ENCODE measurements around the gene CPA5.

Gene CPA5

GRCh38 chr7:130302649-130303048 lies 42.0 kb upstream of the CPA5 start:
- POLR2A ChIA-PET = no interaction called here
- Histone ChIP-seq H3K27me3 (replicated peaks in 2 of 5; ENCODE audit: control insufficient read depth in 4 of 5, insufficient read depth in 5 of 5, low read length in 4 of 5) (no peaks in the 10 kb centered on the region), H3K4me3 (ENCODE audit: control insufficient read depth in 1 of 7, extremely low read depth in 1 of 7, insufficient read depth in 4 of 7, low read depth in 2 of 7, low read length in 6 of 7) (no peak overlapping the region), H3K27ac (ENCODE audit: insufficient read depth in 1 of 2, low read depth in 1 of 2, low read length in 2 of 2, poor library complexity in 1 of 2, severe bottlenecking in 2 of 2) (no peak overlapping the region), H3K9me3 (ENCODE audit: control extremely low read depth in 1 of 5, control insufficient read depth in 4 of 5, insufficient read depth in 2 of 5, low read depth in 1 of 5, low read length in 4 of 5) (no peaks in the 10 kb centered on the region), H3K4me1 (ENCODE audit: control extremely low read depth in 1 of 4, control insufficient read depth in 4 of 4, insufficient read depth in 4 of 4, low read length in 3 of 4) (peaks cover 0 to 12% (median 4%) of the 10 kb centered on the region in 4 experiments), H3K36me3 (ENCODE audit: control insufficient read depth in 4 of 4, insufficient read depth in 4 of 4, low read length in 3 of 4) (no peaks in the 10 kb centered on the region)
- DNase-seq = peak in 2 of 3 donors; percentile 3 to 4
- CTCF ChIA-PET = interaction anchor here (1.3 kb wide), 1 partner anchor 10 kb away, joined by 4 read pairs; the partner anchor contains the start of gene CPA4

- Histone ChIP-seq H3K4me3 (ENCODE audit: control insufficient read depth in 1 of 7, extremely low read depth in 1 of 7, insufficient read depth in 4 of 7, low read depth in 2 of 7, low read length in 6 of 7) (no peak overlapping the region), H3K36me3 (ENCODE audit: control insufficient read depth in 4 of 4, insufficient read depth in 4 of 4, low read length in 3 of 4) (no peaks in the 10 kb centered on the region), H3K4me1 (ENCODE audit: control extremely low read depth in 1 of 4, control insufficient read depth in 4 of 4, insufficient read depth in 4 of 4, low read length in 3 of 4) (peaks cover 0 to 12% (median 4%) of the 10 kb centered on the region in 4 experiments), H3K27ac (ENCODE audit: insufficient read depth in 1 of 2, low read depth in 1 of 2, low read length in 2 of 2, poor library complexity in 1 of 2, severe bottlenecking in 2 of 2) (no peak overlapping the region), H3K27me3 (replicated peaks in 2 of 5; ENCODE audit: control insufficient read depth in 4 of 5, insufficient read depth in 5 of 5, low read length in 4 of 5) (no peaks in the 10 kb centered on the region), H3K9me3 (ENCODE audit: control extremely low read depth in 1 of 5, control insufficient read depth in 4 of 5, insufficient read depth in 2 of 5, low read depth in 1 of 5, low read length in 4 of 5) (no peaks in the 10 kb centered on the region)
- no peak for DNase-seq
- POLR2A ChIA-PET = interaction anchor here (0.6 kb wide), 1 partner anchor 27 kb away, joined by 4 read pairs; no protein-coding TSS in a partner anchor
- WGBS (ENCODE audit: insufficient coverage) = no CpG with 5 or more reads among the region's 2 CpGs
- CTCF ChIA-PET = interaction anchor here (0.6 kb wide), 1 partner anchor 165 kb away, joined by 3 read pairs; no protein-coding TSS in a partner anchor
Observed at GRCh38 chr7:130303127-130303526, 41.5 kb upstream of the CPA5 start.

GRCh38 chr7:130303551-130303950 lies 41.1 kb upstream of the CPA5 start:
- no peaks in the 10 kb centered on the region for H3K36me3 ChIP-seq (ENCODE audit: control insufficient read depth in 4 of 4, insufficient read depth in 4 of 4, low read length in 3 of 4)
- peaks cover 0 to 12% (median 4%) of the 10 kb centered on the region in 4 experiments for H3K4me1 ChIP-seq (ENCODE audit: control extremely low read depth in 1 of 4, control insufficient read depth in 4 of 4, insufficient read depth in 4 of 4, low read length in 3 of 4)
- no peak overlapping the region for H3K4me3 ChIP-seq (ENCODE audit: control insufficient read depth in 1 of 7, extremely low read depth in 1 of 7, insufficient read depth in 4 of 7, low read depth in 2 of 7, low read length in 6 of 7)
- H3K27me3 ChIP-seq (replicated peaks in 2 of 5; ENCODE audit: control insufficient read depth in 4 of 5, insufficient read depth in 5 of 5, low read length in 4 of 5) = no peaks in the 10 kb centered on the region
- no peak overlapping the region for H3K27ac ChIP-seq (ENCODE audit: insufficient read depth in 1 of 2, low read depth in 1 of 2, low read length in 2 of 2, poor library complexity in 1 of 2, severe bottlenecking in 2 of 2)
- ChIA-PET CTCF (interaction anchor here (0.6 kb wide), 1 partner anchor 165 kb away, joined by 3 read pairs; no protein-coding TSS in a partner anchor), POLR2A (interaction anchor here (0.6 kb wide), 1 partner anchor 27 kb away, joined by 4 read pairs; no protein-coding TSS in a partner anchor)
- no peaks in the 10 kb centered on the region for H3K9me3 ChIP-seq (ENCODE audit: control extremely low read depth in 1 of 5, control insufficient read depth in 4 of 5, insufficient read depth in 2 of 5, low read depth in 1 of 5, low read length in 4 of 5)
- DNase-seq = peak; percentile 7 to 72 (median 62)
- WGBS (ENCODE audit: insufficient coverage) = no CpG with 5 or more reads among the region's 5 CpGs

GRCh38 chr7:130303982-130304381 lies 40.6 kb upstream of the CPA5 start:
- Histone ChIP-seq H3K27me3 (replicated peaks in 2 of 5; ENCODE audit: control insufficient read depth in 4 of 5, insufficient read depth in 5 of 5, low read length in 4 of 5) (no peaks in the 10 kb centered on the region), H3K9me3 (ENCODE audit: control extremely low read depth in 1 of 5, control insufficient read depth in 4 of 5, insufficient read depth in 2 of 5, low read depth in 1 of 5, low read length in 4 of 5) (no peaks in the 10 kb centered on the region), H3K27ac (ENCODE audit: insufficient read depth in 1 of 2, low read depth in 1 of 2, low read length in 2 of 2, poor library complexity in 1 of 2, severe bottlenecking in 2 of 2) (no peak overlapping the region), H3K4me3 (ENCODE audit: control insufficient read depth in 1 of 7, extremely low read depth in 1 of 7, insufficient read depth in 4 of 7, low read depth in 2 of 7, low read length in 6 of 7) (no peak overlapping the region), H3K4me1 (ENCODE audit: control extremely low read depth in 1 of 4, control insufficient read depth in 4 of 4, insufficient read depth in 4 of 4, low read length in 3 of 4) (peaks cover 0 to 12% (median 4%) of the 10 kb centered on the region in 4 experiments), H3K36me3 (ENCODE audit: control insufficient read depth in 4 of 4, insufficient read depth in 4 of 4, low read length in 3 of 4) (no peaks in the 10 kb centered on the region)
- no peak for DNase-seq
- WGBS (ENCODE audit: insufficient coverage) = 92% methylated on average over 5 of the region's 5 CpGs
- POLR2A ChIA-PET = no interaction called here
- CTCF ChIA-PET = no interaction called here

DNA sequence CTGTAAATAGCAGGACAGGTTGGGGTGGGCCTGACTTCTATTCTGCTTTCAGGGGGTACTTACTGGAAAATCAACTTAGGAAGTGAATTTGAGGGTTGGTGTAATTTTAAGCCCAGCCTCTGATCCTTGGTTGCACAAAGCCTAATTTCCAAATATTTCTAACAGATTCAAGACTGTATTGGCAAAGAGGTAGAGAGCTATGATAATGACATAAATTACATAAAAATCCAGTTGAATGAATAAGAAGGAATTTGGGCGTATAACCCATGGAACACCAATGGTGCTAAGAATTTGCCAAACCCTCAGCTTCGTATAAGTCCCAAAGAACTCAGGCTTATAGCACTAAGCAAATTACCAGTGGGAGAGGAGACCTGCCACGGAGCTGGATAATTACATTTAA lies 39.7 kb upstream of the CPA5 start:
- Histone ChIP-seq H3K9me3 (ENCODE audit: control extremely low read depth in 1 of 5, control insufficient read depth in 4 of 5, insufficient read depth in 2 of 5, low read depth in 1 of 5, low read length in 4 of 5) (no peaks in the 10 kb centered on the region), H3K4me1 (ENCODE audit: control extremely low read depth in 1 of 4, control insufficient read depth in 4 of 4, insufficient read depth in 4 of 4, low read length in 3 of 4) (peaks cover 0 to 12% (median 4%) of the 10 kb centered on the region in 4 experiments), H3K4me3 (ENCODE audit: control insufficient read depth in 1 of 7, extremely low read depth in 1 of 7, insufficient read depth in 4 of 7, low read depth in 2 of 7, low read length in 6 of 7) (no peak overlapping the region), H3K36me3 (ENCODE audit: control insufficient read depth in 4 of 4, insufficient read depth in 4 of 4, low read length in 3 of 4) (no peaks in the 10 kb centered on the region), H3K27me3 (replicated peaks in 2 of 5; ENCODE audit: control insufficient read depth in 4 of 5, insufficient read depth in 5 of 5, low read length in 4 of 5) (no peaks in the 10 kb centered on the region), H3K27ac (ENCODE audit: insufficient read depth in 1 of 2, low read depth in 1 of 2, low read length in 2 of 2, poor library complexity in 1 of 2, severe bottlenecking in 2 of 2) (no peak overlapping the region)
- DNase-seq = no peak
- WGBS (ENCODE audit: insufficient coverage) = 100% methylated on average over 3 of the region's 3 CpGs
- ChIA-PET CTCF (no interaction called here), POLR2A (no interaction called here)

- 95% methylated on average over 21 of the region's 21 CpGs for WGBS (ENCODE audit: insufficient coverage)
- Histone ChIP-seq H3K9me3 (ENCODE audit: control extremely low read depth in 1 of 5, control insufficient read depth in 4 of 5, insufficient read depth in 2 of 5, low read depth in 1 of 5, low read length in 4 of 5) (no peaks in the 10 kb centered on the region), H3K4me3 (ENCODE audit: control insufficient read depth in 1 of 7, extremely low read depth in 1 of 7, insufficient read depth in 4 of 7, low read depth in 2 of 7, low read length in 6 of 7) (no peak overlapping the region), H3K27ac (ENCODE audit: insufficient read depth in 1 of 2, low read depth in 1 of 2, low read length in 2 of 2, poor library complexity in 1 of 2, severe bottlenecking in 2 of 2) (no peak overlapping the region), H3K27me3 (replicated peaks in 2 of 5; ENCODE audit: control insufficient read depth in 4 of 5, insufficient read depth in 5 of 5, low read length in 4 of 5) (no peaks in the 10 kb centered on the region), H3K36me3 (ENCODE audit: control insufficient read depth in 4 of 4, insufficient read depth in 4 of 4, low read length in 3 of 4) (no peaks in the 10 kb centered on the region), H3K4me1 (ENCODE audit: control extremely low read depth in 1 of 4, control insufficient read depth in 4 of 4, insufficient read depth in 4 of 4, low read length in 3 of 4) (peaks cover 0 to 12% (median 4%) of the 10 kb centered on the region in 4 experiments)
- ChIA-PET POLR2A (no interaction called here), CTCF (no interaction called here)
- DNase-seq = no peak
Observed at GRCh38 chr7:130305433-130306042, 39.1 kb upstream of the CPA5 start.

DNA sequence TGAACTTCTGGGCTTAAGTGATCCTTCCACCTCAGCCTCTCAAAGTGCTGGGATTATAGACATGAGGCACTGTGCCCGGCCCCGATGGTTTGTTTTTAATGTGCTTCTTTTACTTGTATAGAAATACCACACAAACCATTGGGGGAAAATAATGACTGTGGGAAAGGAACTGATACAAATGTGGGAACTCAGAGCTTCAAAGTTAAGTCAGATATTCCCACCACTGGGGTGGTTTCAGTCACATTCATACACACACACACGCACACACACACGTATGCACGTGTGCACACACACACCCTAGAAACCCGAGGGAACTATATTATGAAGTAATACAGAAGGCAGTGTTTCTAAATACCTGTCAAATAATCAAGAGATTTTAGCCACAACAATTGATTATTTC lies 34.6 kb upstream of the CPA5 start:
- DNase-seq = no peak
- Histone ChIP-seq H3K9me3 (ENCODE audit: control extremely low read depth in 1 of 5, control insufficient read depth in 4 of 5, insufficient read depth in 2 of 5, low read depth in 1 of 5, low read length in 4 of 5) (no peaks in the 10 kb centered on the region), H3K27ac (ENCODE audit: insufficient read depth in 1 of 2, low read depth in 1 of 2, low read length in 2 of 2, poor library complexity in 1 of 2, severe bottlenecking in 2 of 2) (no peak overlapping the region), H3K4me3 (ENCODE audit: control insufficient read depth in 1 of 7, extremely low read depth in 1 of 7, insufficient read depth in 4 of 7, low read depth in 2 of 7, low read length in 6 of 7) (no peak overlapping the region), H3K27me3 (replicated peaks in 2 of 5; ENCODE audit: control insufficient read depth in 4 of 5, insufficient read depth in 5 of 5, low read length in 4 of 5) (no peaks in the 10 kb centered on the region), H3K4me1 (ENCODE audit: control extremely low read depth in 1 of 4, control insufficient read depth in 4 of 4, insufficient read depth in 4 of 4, low read length in 3 of 4) (no peaks in the 10 kb centered on the region), H3K36me3 (ENCODE audit: control insufficient read depth in 4 of 4, insufficient read depth in 4 of 4, low read length in 3 of 4) (no peaks in the 10 kb centered on the region)
- CTCF ChIA-PET = no interaction called here
- WGBS (ENCODE audit: insufficient coverage) = no CpG with 5 or more reads among the region's 6 CpGs
- POLR2A ChIA-PET = no interaction called here
